Measurements from ENCODE around the gene TFAP2D. TPM values are rescaled to one million over a fixed set of nuclear protein-coding genes. Genes with fewer than 3 reads are reported as not detected.

TFAP2D gene
- total RNA-seq, 1 donor from 2014 or later = not detected

DNA sequence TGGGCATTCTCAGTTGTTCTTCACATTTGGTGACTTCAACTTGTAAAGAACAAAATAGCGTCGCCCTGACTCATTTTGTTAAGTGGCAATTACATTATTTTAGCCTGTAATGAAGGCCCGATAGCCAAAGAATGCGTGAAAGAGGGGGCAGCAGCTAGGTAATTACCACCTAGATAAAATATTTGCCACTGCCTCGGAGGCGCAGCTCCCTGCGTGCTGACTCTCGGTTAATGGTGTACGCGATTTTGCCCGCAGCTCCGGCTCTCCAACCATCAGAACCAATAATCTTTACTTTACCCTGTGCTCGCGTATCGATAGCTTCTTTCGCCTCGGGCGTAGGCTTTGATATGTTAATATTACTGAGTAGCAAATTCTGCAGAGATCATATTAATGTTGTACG lies 8.7 kb downstream of the TFAP2D start:
- ATAC-seq = no peak

DNA sequence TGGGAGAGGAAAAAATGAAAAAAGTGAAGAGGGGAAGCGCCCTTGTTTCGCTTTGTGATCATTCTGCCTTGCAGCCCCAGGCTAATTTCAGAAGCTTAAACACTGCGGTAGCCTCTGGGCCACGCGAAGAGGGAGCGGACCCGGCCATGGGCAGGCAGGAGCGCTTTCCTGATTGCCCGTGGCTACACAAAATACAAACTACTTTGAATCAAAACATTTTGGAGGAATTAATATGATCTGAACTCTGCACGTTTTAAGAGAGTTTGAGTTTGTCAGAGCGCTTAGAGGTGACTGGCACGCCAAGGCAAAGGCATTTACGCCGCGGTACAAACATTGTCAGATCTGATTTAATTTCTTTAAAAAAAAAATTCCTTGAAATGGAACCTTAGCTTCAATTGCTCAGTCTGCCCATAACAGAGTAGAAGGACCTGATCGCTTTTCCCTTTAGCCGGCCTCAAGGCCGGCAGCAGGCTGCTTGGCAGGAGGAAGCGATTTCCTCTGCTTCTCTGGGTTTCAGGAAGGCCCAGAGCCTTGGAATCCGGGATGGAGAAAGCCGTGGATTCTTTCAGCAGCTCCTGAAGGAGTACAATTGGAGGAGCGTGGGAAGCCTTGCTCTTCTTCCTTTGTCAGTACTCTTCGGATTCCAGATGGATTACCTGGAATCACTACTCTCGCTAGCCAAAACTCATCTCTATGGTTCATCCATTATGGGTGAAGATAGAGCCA lies 9.7 kb downstream of the TFAP2D start:
- no peak for ATAC-seq

DNA sequence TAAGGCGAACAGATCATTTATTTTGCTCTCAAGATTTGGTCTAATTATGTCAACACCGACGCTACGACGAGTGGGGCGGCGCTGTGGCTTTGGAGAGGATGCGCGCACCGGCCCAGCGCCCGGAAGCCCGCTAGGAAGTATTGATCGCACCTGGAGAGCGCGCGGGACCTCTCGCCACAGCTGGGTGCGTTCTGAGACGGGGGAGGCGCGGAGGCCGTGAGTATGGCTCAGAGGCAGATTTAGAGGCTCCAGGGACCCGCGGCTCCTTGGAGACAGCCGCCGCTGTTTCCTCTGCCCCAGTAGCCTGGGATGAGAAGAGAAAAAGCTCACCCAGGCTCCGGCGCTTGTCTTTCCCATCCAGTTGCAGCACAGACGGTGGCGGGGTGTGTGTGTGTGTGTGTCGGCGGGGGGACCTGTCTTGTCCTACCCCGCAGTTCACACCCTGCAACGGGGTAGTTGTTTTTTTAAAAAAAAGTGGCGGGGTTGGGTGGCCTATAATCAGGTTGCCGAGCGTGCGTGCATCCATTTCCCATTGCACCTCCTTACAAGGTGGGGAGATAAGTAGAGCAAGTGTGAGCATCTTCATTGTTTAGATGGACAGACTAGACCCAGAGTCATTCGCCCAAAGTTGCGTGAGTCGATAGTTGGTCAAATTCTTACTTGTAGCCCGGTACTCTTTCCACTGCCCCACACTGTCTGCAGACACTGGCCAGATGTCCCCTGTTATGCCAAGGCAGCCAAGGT lies 11.2 kb downstream of the TFAP2D start:
- no peak for ATAC-seq

- no peak for ATAC-seq
Observed at GRCh38 chr6:50734488-50734887, 21.2 kb downstream of the TFAP2D start.

- ATAC-seq = no peak
Observed at GRCh38 chr6:50742161-50742560, 28.8 kb downstream of the TFAP2D start.

DNA sequence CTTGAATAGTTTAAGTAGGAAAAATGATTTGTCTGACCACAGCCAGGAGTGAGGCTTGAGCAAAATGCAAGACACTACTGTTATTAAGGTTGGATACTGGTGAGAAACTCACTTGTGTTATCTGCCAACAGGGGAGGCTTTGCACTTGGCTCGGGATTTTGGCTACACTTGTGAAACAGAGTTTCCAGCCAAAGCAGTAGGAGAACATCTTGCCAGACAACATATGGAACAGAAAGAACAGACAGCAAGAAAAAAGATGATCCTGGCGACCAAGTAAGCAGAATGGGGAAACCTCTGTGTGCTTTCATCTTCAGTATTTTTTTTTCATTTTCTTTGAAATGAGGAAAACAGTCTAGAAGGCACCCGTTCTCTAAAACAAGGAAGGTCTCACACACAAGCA lies 31.6 kb downstream of the TFAP2D start:
- no peak for ATAC-seq

DNA sequence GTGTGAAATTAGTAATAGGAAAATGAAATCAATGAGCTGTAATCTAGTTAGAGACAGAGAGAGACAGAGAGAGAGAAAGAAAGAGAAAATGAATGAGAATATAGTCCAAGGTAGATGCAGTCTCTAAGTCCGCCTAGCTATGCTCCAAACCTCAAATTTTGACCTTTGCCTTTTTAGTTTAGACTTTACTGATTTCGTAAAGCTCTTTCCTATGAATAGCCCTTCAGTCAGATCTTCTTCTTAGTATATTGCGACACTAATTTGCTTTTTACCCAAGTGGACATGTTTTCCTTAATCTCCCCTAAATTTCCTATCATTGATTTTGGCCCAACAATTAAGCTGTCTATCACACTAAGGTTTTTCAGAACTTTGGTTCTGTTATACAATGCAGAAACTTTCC lies 49.5 kb downstream of the TFAP2D start:
- ATAC-seq = no peak

GRCh38 chr6:50778696-50779095 lies 65.4 kb downstream of the TFAP2D start:
- no peak for ATAC-seq

GRCh38 chr6:50780382-50780781 lies 67.1 kb downstream of the TFAP2D start:
- ATAC-seq = no peak

GRCh38 chr6:50785921-50786320 lies 72.6 kb downstream of the TFAP2D start:
- no peak for ATAC-seq

DNA sequence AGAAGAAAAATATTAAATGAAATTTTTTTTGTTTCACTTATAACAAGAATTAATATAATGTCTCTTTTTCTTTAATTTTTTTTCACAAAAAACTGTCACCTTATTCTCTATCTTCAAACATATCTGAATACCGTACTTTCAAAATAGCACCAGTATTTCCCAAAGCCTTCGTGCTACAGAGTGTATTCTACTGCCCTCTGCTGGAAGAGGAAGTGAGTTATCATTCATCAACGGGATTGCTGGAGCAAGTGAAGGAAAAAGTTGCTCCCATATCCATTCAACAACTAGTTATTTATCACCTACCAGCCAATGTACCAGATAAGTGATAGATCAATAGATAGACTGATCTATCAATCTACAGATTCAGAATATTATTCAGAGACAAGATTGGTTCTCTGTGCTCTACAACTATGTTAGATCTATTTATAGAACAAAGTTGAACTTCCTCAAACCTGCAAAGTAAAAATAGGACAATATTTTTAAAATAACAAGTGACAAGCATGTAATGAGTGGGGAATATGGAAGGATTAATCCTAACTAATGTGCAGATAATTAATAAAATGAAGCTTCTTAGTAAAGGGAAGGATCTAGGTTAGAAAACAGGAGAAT lies 78.7 kb downstream of the TFAP2D start:
- ATAC-seq = no peak

DNA sequence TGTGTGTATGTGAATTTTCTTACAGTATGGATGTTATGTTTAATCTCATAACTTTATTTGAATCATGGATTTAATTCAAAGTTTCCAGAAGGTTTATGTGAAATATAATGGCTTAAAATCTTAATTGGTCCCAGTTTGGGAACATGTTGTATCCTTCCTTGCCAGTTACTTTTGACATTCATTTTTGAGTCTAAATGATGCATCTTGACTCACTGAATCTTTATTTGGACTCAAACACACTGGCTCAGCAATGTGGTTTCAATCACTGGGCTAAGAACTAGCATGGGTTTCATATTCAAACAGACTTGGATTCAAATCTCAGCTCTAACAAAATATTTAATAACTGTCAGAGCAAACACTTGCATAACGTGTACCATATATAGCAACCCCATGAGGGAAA lies 79.4 kb downstream of the TFAP2D start:
- no peak for ATAC-seq

DNA sequence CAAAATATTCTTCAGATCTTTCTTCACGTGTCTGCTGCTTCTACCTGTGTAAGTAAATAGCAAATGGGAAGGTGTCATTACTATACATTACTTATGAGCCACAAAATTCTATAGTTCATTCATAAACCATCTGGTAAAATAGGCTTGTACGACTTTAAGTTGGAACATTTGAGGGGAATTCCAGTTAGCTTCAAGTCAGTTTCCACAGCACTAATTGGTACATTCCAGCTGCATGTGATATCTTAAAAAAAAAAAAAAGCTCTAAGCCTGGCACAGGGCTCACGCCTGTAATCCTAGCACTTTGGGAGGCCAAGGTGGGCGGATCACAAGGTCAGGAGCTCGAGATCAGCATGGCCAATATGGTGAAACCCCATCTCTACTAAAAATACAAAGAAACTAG lies 82.2 kb downstream of the TFAP2D start:
- no peak for ATAC-seq

- ATAC-seq = no peak
Observed at GRCh38 chr6:50804283-50804682, 91.0 kb downstream of the TFAP2D start.

GRCh38 chr6:50807035-50807434 lies 93.7 kb downstream of the TFAP2D start:
- no peak for ATAC-seq

GRCh38 chr6:50815436-50816114 lies 102.2 kb downstream of the TFAP2D start:
- ATAC-seq = no peak

DNA sequence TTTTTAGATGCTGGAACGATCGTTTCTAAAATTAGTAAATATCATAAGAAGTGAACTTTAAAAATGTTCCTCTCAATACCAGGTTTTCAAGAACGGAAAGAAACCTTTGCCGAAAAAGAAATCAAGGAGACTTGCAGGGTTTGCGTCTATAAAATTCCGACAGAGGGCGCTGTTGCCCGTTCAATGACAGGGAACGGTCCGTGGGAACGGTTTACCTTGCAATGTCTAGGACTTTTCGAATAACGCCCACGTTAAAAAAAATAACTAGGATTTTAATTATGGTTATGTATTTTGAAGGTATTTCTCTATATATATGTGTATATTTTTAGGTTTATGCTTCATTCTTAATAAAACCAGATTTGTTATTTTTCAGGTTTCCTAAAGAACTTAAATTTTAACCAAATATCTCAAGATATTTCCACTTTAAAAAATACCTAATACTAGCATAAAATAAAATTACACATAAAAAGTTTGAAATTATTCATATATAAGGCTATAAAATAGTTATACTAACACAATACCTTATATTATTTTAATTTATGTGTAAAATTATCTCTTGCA lies 102.9 kb downstream of the TFAP2D start:
- ATAC-seq = peak; percentile 68

DNA sequence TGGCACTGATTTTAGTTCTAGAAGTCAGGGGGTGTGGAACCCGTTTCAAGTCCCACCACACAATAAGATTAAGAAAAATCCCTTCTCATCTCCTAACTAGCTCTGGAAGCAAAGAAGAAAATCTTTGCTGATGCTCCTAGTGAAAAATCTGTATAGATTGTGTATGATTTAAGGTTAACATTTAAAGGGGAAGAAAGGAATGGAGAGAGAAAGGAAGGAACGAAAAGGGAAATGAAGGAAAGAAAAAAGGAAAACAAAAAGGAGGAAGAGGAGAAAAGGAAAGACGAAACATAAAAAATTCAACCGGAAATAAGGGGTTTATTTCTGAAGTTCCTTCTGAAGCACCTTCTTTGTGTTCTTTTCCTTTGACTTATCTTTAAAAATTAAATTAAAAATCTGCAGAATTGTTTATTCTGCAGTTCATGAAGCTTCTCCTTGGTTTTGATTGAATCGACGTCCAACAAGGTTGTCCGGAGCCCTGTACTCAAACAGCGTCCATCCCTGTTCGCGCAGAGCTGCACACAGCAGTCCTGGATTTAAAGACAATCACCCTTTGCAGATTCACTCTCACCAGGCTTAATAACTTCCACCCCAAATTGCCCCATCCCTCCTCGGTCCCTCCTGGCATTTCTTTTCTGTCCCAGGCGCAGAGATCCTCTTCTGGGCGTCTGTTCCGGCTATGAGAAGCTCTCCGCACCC lies 103.8 kb downstream of the TFAP2D start:
- ATAC-seq = no peak

- ATAC-seq = no peak
Observed at GRCh38 chr6:50817646-50817950, 104.3 kb downstream of the TFAP2D start.

DNA sequence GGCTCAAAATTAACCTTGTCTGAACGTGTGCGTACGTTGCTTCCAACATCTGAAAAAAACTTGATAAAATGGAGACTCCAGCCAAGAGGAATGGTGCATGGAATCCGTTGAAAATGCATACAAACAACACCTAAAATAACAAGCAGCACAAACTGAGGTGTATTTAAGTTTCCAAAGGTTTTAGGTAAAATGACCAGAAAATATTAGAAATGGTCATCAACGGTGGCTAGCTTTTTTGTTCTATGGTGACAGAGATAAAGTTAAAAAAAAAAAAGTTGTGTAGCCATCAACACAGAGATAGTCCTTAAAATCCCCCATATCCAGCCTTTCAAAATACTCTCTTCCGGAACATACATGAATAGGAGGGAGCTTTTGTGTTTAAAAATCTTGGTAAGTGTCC lies 104.7 kb downstream of the TFAP2D start:
- ATAC-seq = no peak

DNA sequence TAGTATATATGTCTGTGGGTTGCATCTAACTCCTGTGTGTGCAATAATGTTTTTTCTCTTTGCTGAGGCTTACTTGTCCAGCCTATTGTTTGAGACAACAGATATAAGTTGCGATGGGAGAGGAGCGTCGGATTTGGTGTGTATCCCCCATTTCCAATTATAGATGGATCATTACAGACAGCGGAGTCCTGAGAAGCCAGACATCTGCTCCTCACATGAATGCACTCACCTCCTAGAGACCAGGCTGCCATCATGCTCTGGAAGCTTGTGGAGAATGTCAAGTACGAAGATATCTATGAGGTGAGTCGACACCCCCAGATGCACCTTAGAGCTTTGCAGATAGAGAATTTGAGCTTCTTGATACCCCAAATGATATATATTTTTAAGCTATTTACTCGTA lies 105.3 kb downstream of the TFAP2D start, which contains the start of gene TFAP2B:
TSS of gene TFAP2B (plus strand) at position 199 of the 400 bp plus-strand sequence. CDS start at position 220, 21 bp downstream.
- ATAC-seq = no peak

DNA sequence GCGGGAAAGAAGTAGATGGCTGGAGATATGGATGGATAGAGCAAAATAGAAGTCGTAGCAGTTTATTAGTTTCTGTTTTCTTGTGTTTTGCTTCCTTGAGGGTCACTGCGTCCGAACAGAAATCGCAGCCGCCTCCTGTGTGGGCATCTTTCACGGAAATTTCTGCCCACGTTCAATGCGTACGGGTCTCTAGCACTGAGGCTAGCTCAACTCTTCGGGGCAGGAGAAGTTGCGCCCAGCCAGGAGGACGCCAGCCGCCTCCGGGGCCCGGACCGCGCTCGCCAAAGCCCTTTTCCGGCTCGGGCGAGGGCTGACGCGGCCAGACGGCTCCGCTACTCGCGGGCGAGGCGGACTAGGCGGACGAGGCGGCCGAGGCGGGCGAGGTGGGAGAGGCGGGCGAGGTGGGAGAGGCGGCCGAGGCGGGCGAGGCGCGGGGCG lies 106.2 kb downstream of the TFAP2D start:
- peak; percentile 48 for ATAC-seq
